Activated CD8-positive, alpha-beta memory T cell treated with anti-CD3 and anti-CD28 coated beads, Interleukin-2, amount 10 ng/mL, durations not matched to agents 7 days and 5 days (primary cell): Measurements from ENCODE around the gene FITM2. TPM values are rescaled to one million over a fixed set of nuclear protein-coding genes. Genes with fewer than 3 reads are reported as not detected.
A peak's percentile ranks its signal among the peaks of the same experiment; 100 is the strongest.

Experiments
- ATAC-seq: fragments of 150-1000 bp; cut with Tn5 transposase; one replicate; pipeline ENCODE4 v1.10.0; 2021; ENCODE audit warnings: moderate library complexity
- CTCF ChIA-PET: fragments of 350-600 bp; sonication (Branson Sonifier 250); formaldehyde crosslinking; loops from one replicate; lab custom pipeline; 2021; ENCODE audit warnings: antibody characterized with exemption; lab: Charles Lee
- DNase-seq: peaks from one replicate; pipeline ENCODE4 v3.0.0-alpha.2; 2020
- H3K27ac Mint-ChIP-seq: one replicate; pipeline ENCODE4 v1.8.0; 2021; ENCODE audit warnings: mild to moderate bottlenecking, mixed read lengths
- H3K27me3 Mint-ChIP-seq: one replicate; pipeline ENCODE4 v1.8.0; 2021; ENCODE audit warnings: mixed read lengths
- H3K36me3 Mint-ChIP-seq: one replicate; pipeline ENCODE4 v1.8.0; 2021; ENCODE audit warnings: mild to moderate bottlenecking, mixed read lengths
- H3K4me1 Mint-ChIP-seq: one replicate; pipeline ENCODE4 v1.8.0; 2021; ENCODE audit warnings: mixed read lengths
- H3K4me3 Mint-ChIP-seq: one replicate; pipeline ENCODE4 v1.8.0; 2021; ENCODE audit warnings: mild to moderate bottlenecking, moderate library complexity, mixed read lengths
- H3K9me3 Mint-ChIP-seq: one replicate; pipeline ENCODE4 v1.8.0; 2022; ENCODE audit warnings: low read depth, mixed read lengths
- total RNA-seq, 2 experiments: library from RNA; stranded (reverse); gene quantifications; one replicate each; pipeline ENCODE4 v1.2.3, GENCODE V29; 2021

FITM2 gene
- total RNA-seq, 2 experiments from 2014 or later = 2.4 to 2.5 TPM

DNA sequence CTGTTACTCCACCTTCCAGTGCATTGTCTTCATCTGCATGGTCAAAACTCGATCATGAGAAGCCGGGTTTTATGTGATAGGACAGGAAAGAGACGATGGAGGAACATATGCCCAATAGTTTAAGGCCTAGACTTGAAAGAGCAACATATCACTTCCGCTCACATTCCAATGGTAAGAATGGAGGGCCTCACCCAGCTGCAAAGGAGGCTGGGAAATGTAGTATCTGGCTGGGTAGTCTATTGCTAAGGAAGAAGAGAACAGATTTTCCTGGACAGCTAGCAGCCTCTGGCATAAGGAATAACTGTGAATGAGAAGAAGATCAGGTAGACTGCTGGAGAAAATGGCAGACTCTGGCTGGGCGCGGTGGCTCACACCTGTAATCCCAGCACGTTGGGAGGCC, 19.2 kb downstream of the FITM2 start:
- DNase-seq = no peak
- no peaks in the 10 kb centered on the region for H3K4me1 Mint-ChIP-seq
- no peaks in the 10 kb centered on the region for H3K27me3 Mint-ChIP-seq
- no peak overlapping the region for H3K4me3 Mint-ChIP-seq
- no peaks in the 10 kb centered on the region for H3K36me3 Mint-ChIP-seq
- CTCF ChIA-PET = no interaction called here
- H3K9me3 Mint-ChIP-seq = no peaks in the 10 kb centered on the region
- ATAC-seq = no peak
- no peak overlapping the region for H3K27ac Mint-ChIP-seq

- H3K27me3 Mint-ChIP-seq = no peaks in the 10 kb centered on the region
- CTCF ChIA-PET = interaction anchor here (2.4 kb wide), 1 partner anchor 71 kb away, joined by 6 read pairs; no protein-coding TSS in a partner anchor
- DNase-seq (no peak), ATAC-seq (no peak)
- H3K9me3 Mint-ChIP-seq = no peaks in the 10 kb centered on the region
- H3K36me3 Mint-ChIP-seq = no peaks in the 10 kb centered on the region
- no peak overlapping the region for H3K27ac Mint-ChIP-seq
- H3K4me3 Mint-ChIP-seq = no peak overlapping the region
- no peaks in the 10 kb centered on the region for H3K4me1 Mint-ChIP-seq
Measured at GRCh38 chr20:44288252-44288651, 22.8 kb downstream of the FITM2 start.

GRCh38 chr20:44287272-44288097, 23.5 kb downstream of the FITM2 start:
- no peak overlapping the region for H3K27ac Mint-ChIP-seq
- CTCF ChIA-PET = interaction anchor here (2.4 kb wide), 1 partner anchor 70 kb away, joined by 6 read pairs; no protein-coding TSS in a partner anchor
- no peaks in the 10 kb centered on the region for H3K9me3 Mint-ChIP-seq
- H3K4me3 Mint-ChIP-seq = no peak overlapping the region
- DNase-seq (no peak), ATAC-seq (no peak)
- no peaks in the 10 kb centered on the region for H3K4me1 Mint-ChIP-seq
- no peaks in the 10 kb centered on the region for H3K27me3 Mint-ChIP-seq
- H3K36me3 Mint-ChIP-seq = no peaks in the 10 kb centered on the region

DNA sequence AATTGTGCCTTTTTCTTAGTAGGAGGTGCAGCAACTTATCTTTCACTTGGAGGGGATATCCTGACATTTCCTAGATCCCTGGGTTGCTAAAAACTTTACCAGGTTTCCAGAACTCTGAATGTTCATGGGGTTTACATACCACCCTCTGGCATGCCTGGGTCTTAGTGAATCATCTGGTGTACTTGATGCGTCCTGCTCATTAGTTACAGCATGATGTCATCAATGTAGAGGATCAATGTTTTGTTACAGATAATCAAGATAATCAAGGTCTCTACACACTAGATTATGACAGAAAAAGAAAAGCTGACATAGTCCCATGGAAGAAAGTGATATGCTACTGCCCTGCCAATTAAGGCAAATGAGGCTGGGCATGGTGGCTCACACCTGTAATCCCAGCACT, 27.0 kb downstream of the FITM2 start:
- DNase-seq (no peak), ATAC-seq (no peak)
- no peak overlapping the region for H3K27ac Mint-ChIP-seq
- no peak overlapping the region for H3K4me3 Mint-ChIP-seq
- no peaks in the 10 kb centered on the region for H3K36me3 Mint-ChIP-seq
- CTCF ChIA-PET = no interaction called here
- no peaks in the 10 kb centered on the region for H3K27me3 Mint-ChIP-seq
- no peaks in the 10 kb centered on the region for H3K4me1 Mint-ChIP-seq
- no peaks in the 10 kb centered on the region for H3K9me3 Mint-ChIP-seq

DNA sequence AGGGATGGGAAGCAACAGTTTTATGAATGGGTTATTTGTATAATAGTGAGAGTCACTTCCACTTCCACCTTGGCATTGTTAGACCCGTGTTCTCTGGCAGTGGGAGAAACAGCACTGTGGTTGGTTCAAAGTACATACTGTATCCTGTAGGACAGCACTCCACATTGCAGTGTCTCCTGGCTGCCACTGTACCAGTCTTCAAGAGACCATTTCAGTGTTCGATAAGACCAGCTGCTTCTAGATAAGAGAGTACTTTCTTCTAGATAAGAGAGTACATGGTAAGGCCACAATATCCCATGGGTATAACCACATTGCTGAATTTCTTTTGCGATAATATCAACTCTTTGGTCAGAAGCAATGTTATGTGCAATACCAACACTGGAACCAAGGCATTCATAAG, 28.8 kb downstream of the FITM2 start:
- ATAC-seq = no peak
- Mint-ChIP-seq H3K27me3 (no peaks in the 10 kb centered on the region), H3K27ac (no peak overlapping the region), H3K4me3 (no peak overlapping the region), H3K4me1 (no peaks in the 10 kb centered on the region), H3K9me3 (no peaks in the 10 kb centered on the region), H3K36me3 (no peaks in the 10 kb centered on the region)
- CTCF ChIA-PET = interaction anchor here (1.4 to 1.7 kb wide), 2 partner anchors 64 to 68 kb away, joined by 3 to 4 read pairs; no protein-coding TSS in a partner anchor
- DNase-seq = no peak

DNA sequence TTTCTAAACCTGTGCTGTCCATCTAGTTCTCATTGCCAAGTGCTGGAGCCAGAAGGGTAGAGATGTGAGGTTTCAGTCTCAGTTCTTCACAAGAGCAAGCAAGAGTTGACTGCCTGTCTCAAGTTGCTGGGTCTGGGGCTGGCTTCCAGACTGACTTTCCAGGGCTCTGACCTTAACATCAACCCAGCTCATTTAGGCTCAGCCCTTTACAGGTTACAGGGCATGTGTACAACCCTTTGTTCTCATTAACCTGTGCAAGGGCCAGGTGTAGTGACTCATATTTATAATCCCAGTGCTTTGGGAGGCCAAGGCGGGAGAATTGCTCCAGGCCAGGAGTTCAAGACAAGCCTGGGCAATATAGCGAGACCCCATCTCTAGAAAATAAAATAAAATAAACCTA, 30.6 kb downstream of the FITM2 start:
- H3K4me3 Mint-ChIP-seq = no peak overlapping the region
- CTCF ChIA-PET = no interaction called here
- H3K9me3 Mint-ChIP-seq = no peaks in the 10 kb centered on the region
- ATAC-seq (no peak), DNase-seq (no peak)
- no peak overlapping the region for H3K27ac Mint-ChIP-seq
- no peaks in the 10 kb centered on the region for H3K27me3 Mint-ChIP-seq
- H3K4me1 Mint-ChIP-seq = no peaks in the 10 kb centered on the region
- no peaks in the 10 kb centered on the region for H3K36me3 Mint-ChIP-seq

DNA sequence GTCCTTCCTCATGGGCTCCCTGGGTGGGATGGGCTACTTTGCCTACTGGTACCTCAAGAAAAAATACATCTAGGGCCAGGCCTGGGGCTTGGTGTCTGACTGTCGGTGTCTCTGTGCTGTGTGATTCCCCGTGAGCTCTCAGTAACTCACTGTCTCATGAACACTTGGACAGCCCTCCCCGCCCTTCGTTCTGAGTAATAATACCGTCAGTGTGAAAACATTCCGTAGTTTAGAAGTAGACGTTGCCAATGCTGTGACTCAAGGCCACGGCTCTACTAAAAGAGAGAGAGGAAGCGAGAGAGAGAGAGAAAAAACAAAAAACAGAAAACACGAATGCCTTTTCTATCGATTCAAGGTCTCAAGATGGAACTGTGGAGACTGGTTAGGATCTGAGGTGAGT, 31.8 kb downstream of the FITM2 start:
- DNase-seq = no peak
- CTCF ChIA-PET = no interaction called here
- Mint-ChIP-seq H3K9me3 (no peaks in the 10 kb centered on the region), H3K4me3 (no peak overlapping the region), H3K27ac (no peak overlapping the region), H3K4me1 (no peaks in the 10 kb centered on the region), H3K36me3 (no peaks in the 10 kb centered on the region), H3K27me3 (no peaks in the 10 kb centered on the region)
- ATAC-seq = no peak

- CTCF ChIA-PET = interaction anchor here (1.4 to 1.5 kb wide), 2 partner anchors 37 to 56 kb away, joined by 4 to 5 read pairs; partner anchors contain the start of gene FITM2
- Mint-ChIP-seq H3K4me3 (no peak overlapping the region), H3K9me3 (no peaks in the 10 kb centered on the region)
Measured at GRCh38 chr20:44274303-44275017, 36.5 kb downstream of the FITM2 start.

GRCh38 chr20:44273231-44274215, 37.5 kb downstream of the FITM2 start:
- no peaks in the 10 kb centered on the region for H3K4me1 Mint-ChIP-seq
- DNase-seq (peak; percentile 61), ATAC-seq (peak; percentile 63)
- H3K27ac Mint-ChIP-seq = no peak overlapping the region
- H3K36me3 Mint-ChIP-seq = no peaks in the 10 kb centered on the region
- no peaks in the 10 kb centered on the region for H3K27me3 Mint-ChIP-seq
- CTCF ChIA-PET = interaction anchor here (0.6 to 1.5 kb wide), 4 partner anchors 37 to 58 kb away, joined by 3 to 5 read pairs (median 4); partner anchors contain the start of gene FITM2
- no peak overlapping the region for H3K4me3 Mint-ChIP-seq
- H3K9me3 Mint-ChIP-seq = no peaks in the 10 kb centered on the region

More at GRCh38 chr20:44274303-44275017, 36.5 kb downstream of the FITM2 start:
- Mint-ChIP-seq H3K27me3 (no peaks in the 10 kb centered on the region), H3K4me1 (no peaks in the 10 kb centered on the region), H3K36me3 (no peaks in the 10 kb centered on the region), H3K27ac (no peak overlapping the region)
- DNase-seq = no peak
- ATAC-seq = no peak

GRCh38 chr20:44271915-44272663, 38.9 kb downstream of the FITM2 start:
- H3K27ac Mint-ChIP-seq = no peak overlapping the region
- CTCF ChIA-PET = interaction anchor here (1.0 to 1.2 kb wide), 2 partner anchors 39 to 55 kb away, joined by 3 to 4 read pairs; partner anchors contain the start of gene FITM2
- H3K4me3 Mint-ChIP-seq = no peak overlapping the region
- H3K36me3 Mint-ChIP-seq = no peaks in the 10 kb centered on the region
- no peaks in the 10 kb centered on the region for H3K4me1 Mint-ChIP-seq
- H3K9me3 Mint-ChIP-seq = no peaks in the 10 kb centered on the region
- H3K27me3 Mint-ChIP-seq = no peaks in the 10 kb centered on the region
- ATAC-seq (no peak), DNase-seq (no peak)

DNA sequence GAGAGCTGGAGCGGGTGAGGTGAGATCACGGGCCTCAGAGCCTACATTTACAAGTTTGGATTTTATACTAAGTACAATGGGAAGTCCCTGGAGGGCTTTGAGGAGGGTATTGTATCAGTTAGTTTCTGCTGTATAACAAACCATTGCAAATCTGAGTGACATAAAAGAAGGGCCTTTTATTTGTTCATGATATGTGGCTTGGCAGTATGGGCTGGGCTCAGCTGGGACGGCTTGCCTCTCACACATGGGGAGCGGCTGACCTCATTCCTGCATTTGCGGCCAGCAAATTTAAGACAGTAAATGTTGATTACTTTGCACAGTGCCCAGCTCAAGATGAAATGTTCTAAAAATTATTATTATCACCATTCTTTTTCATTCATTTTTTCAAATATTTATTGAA, 42.2 kb downstream of the FITM2 start:
- H3K27me3 Mint-ChIP-seq = no peaks in the 10 kb centered on the region

GRCh38 chr20:44264287-44264686, 46.7 kb downstream of the FITM2 start:
- Mint-ChIP-seq H3K9me3 (no peaks in the 10 kb centered on the region), H3K27ac (no peak overlapping the region), H3K4me1 (no peaks in the 10 kb centered on the region), H3K27me3 (no peaks in the 10 kb centered on the region), H3K4me3 (no peak overlapping the region), H3K36me3 (no peaks in the 10 kb centered on the region)
- CTCF ChIA-PET = interaction anchor here (1.0 kb wide), 1 partner anchor 19 kb away, joined by 3 read pairs; no protein-coding TSS in a partner anchor
- DNase-seq = no peak
- no peak for ATAC-seq

More for the DNA sequence above, 42.2 kb downstream of the FITM2 start:
- Mint-ChIP-seq H3K4me3 (no peak overlapping the region), H3K27ac (no peak overlapping the region), H3K36me3 (no peaks in the 10 kb centered on the region), H3K9me3 (no peaks in the 10 kb centered on the region), H3K4me1 (no peaks in the 10 kb centered on the region)
- CTCF ChIA-PET = no interaction called here
- DNase-seq = no peak
- ATAC-seq = no peak
